Activated T-cell treated with anti-CD3 and anti-CD28 coated beads, Interleukin-2, amount 50 U/mL, for 4 hours (primary cell): Measurements from ENCODE around the gene GUCY2C. TPM values are rescaled to one million over a fixed set of nuclear protein-coding genes. Genes with fewer than 3 reads are reported as not detected.
"Not testable (repeated sequence)": the region's sequence is repeated elsewhere in the genome, so short reads cannot be mapped to it uniquely, and the experiment has no call there.

Experiments used
- ATAC-seq, 2 donors: fragments of 200-7000 bp; cut with Tn5 transposase; one replicate each; pipeline ENCODE4 v1.10.0; 2021
- DNase-seq: peaks from one replicate; pipeline ENCODE4 v3.0.0-alpha.2; 2020
- H3K27me3 Mint-ChIP-seq: one replicate; pipeline ENCODE4 v1.8.0; 2021; ENCODE audit warnings: low read depth, mixed read lengths
- H3K36me3 Mint-ChIP-seq: one replicate; pipeline ENCODE4 v1.8.0; 2022; ENCODE audit warnings: mixed read lengths; ENCODE audit not compliant: insufficient read depth
- H3K4me1 Mint-ChIP-seq: one replicate; pipeline ENCODE4 v1.8.0; 2021; ENCODE audit warnings: low read depth, mixed read lengths
- H3K4me3 Mint-ChIP-seq: one replicate; pipeline ENCODE4 v1.8.0; 2021; ENCODE audit warnings: mild to moderate bottlenecking, moderate library complexity, mixed read lengths
- H3K9me3 Mint-ChIP-seq: one replicate; pipeline ENCODE4 v1.8.0; 2021; ENCODE audit warnings: mixed read lengths
- total RNA-seq, 3 donors: library from RNA; stranded (reverse); gene quantifications; one replicate each; pipeline ENCODE4 v1.2.1, GENCODE V29; 2021

GUCY2C gene
- not detected for total RNA-seq

DNA sequence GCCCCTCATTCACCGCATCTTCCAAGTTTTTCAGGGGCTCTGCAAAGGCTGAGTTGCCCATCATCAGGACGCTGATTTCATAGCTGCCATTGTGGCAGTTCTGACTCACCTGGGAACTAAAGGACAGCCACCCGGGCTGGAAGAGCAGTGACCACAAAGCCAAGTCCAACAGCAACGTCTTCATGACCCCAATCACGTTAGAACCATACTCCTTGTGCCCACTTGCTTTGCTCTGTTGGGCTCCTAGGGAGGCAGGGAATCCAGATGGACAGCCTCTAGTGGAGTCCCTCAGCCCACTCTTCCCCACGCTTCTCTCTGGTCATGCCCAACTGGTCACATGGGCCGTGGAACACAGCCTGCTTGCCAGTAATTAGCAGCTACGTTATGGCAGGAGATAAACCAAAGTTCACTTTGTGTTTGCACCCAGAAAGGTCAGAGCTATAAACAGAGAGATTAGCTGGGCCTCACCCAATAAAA is at the start of gene GUCY2C:
Gene GUCY2C (minus strand): TSS at position 335 of the 477 bp plus-strand sequence. CDS start 151 bp downstream, at position 184.
- H3K36me3 Mint-ChIP-seq = no peaks in the 10 kb centered on the region
- DNase-seq = no peak
- no peaks in the 10 kb centered on the region for H3K4me1 Mint-ChIP-seq
- no peaks in the 10 kb centered on the region for H3K9me3 Mint-ChIP-seq
- no peak for ATAC-seq
- no peak within 1 kb of the TSS for H3K4me3 Mint-ChIP-seq
- peaks cover 20% of the 10 kb centered on the region for H3K27me3 Mint-ChIP-seq

DNA sequence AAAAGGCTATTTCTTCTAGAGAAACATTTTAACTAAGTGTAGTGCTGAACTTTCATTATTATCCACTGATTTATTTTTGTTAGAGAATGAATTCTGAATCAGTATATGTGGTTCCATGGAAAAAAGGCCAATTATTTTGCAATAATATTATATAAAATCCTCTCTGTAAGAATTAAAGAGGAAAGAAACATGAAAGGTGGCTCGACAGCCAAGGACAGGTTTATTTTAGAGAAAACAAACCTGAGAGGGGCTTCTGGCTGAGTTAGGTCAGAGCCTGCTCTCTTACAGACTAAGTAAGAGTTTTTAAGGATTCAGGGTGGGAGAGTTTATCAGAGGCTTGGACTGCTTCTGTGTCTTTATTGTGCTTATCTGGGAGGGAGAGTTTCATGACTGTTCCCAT is 46.7 kb upstream of the GUCY2C start:
- Mint-ChIP-seq H3K4me1 (peaks cover 2% of the 10 kb centered on the region), H3K4me3 (no peak overlapping the region), H3K9me3 (peaks cover 12% of the 10 kb centered on the region), H3K36me3 (peaks cover 28% of the 10 kb centered on the region), H3K27me3 (no peaks in the 10 kb centered on the region)
- ATAC-seq (no peak), DNase-seq (no peak)

GRCh38 chr12:14741942-14742341 is 45.5 kb upstream of the GUCY2C start:
- Mint-ChIP-seq H3K4me1 (no peaks in the 10 kb centered on the region), H3K4me3 (no peak overlapping the region), H3K27me3 (no peaks in the 10 kb centered on the region), H3K9me3 (peaks cover 9% of the 10 kb centered on the region), H3K36me3 (peaks cover 23% of the 10 kb centered on the region)
- no peak for DNase-seq
- no peak for ATAC-seq

DNA sequence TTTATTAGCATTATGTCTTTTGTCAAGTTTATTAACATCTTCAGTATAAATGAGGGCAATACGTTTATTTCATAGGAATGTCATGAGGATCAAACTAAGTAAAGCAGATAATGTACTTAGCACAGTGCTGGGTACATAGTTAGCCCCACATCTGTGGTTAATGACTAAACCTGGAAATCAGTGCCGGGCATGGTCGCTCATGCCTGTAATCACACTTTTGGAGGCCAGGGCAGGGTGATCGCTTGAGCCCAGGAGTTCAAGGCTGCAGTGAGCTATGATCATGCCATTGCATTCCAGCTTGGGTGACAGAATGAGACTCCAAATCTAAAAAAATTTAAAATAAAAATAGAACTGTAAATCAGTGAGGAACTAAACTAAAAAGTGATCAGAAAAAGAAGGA is 44.8 kb upstream of the GUCY2C start:
- Mint-ChIP-seq H3K4me3 (no peak overlapping the region), H3K27me3 (no peaks in the 10 kb centered on the region), H3K36me3 (peaks cover 18% of the 10 kb centered on the region), H3K4me1 (no peaks in the 10 kb centered on the region), H3K9me3 (peaks cover 6% of the 10 kb centered on the region)
- ATAC-seq (no peak), DNase-seq (no peak)

DNA sequence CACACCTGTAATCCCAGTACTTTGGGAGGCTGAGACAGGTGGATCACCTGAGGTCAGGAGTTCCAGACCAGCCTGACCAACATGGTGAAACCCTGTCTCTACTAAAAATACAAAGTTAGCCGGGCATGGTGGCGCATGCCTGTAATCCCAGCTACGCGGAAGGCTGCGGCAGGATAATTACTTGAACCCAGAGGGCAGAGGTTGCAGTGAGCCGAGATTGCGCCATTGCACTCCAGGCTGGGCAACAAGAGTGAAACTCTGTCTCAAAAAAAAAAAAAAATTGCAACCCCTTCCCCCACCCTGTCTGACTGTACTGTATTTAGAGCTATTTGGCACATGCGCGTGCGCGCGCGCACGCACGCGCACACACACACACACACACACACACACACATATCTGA is 40.0 kb upstream of the GUCY2C start:
- not testable (repeated sequence) for DNase-seq, H3K4me3 Mint-ChIP-seq, H3K27me3 Mint-ChIP-seq, H3K36me3 Mint-ChIP-seq, ATAC-seq, H3K4me1 Mint-ChIP-seq, H3K9me3 Mint-ChIP-seq

DNA sequence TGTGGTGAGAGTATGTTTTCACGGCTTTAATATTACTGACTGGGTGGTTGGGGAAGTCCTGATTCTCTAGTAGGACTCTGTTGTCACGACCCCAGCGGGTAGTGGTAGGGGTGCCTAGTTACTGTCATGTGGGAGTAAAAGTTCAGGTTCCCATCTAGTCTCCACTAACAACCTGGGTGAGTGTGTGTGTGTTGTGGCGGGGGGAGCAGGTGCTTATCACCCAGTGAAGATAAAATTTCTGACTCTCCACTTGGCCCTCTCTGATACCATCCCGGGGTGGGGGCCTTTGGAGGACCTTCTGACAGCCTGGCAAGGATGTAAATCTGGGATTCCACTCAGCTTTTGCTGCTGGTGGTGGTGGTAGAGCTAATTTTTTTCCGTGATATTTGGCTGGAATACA is 35.4 kb upstream of the GUCY2C start:
- peaks cover 9% of the 10 kb centered on the region for H3K27me3 Mint-ChIP-seq
- DNase-seq = no peak
- peaks cover 1% of the 10 kb centered on the region for H3K36me3 Mint-ChIP-seq
- no peak for ATAC-seq
- peaks cover 15% of the 10 kb centered on the region for H3K9me3 Mint-ChIP-seq
- no peaks in the 10 kb centered on the region for H3K4me1 Mint-ChIP-seq
- H3K4me3 Mint-ChIP-seq = no peak overlapping the region

- H3K9me3 Mint-ChIP-seq = peaks cover 20% of the 10 kb centered on the region
- no peak for ATAC-seq
- no peak for DNase-seq
- H3K36me3 Mint-ChIP-seq = peaks cover 1% of the 10 kb centered on the region
- H3K4me1 Mint-ChIP-seq = no peaks in the 10 kb centered on the region
- no peak overlapping the region for H3K4me3 Mint-ChIP-seq
- H3K27me3 Mint-ChIP-seq = peaks cover 9% of the 10 kb centered on the region
These were observed 33.2 kb upstream of the GUCY2C start for GRCh38 chr12:14729586-14729985.

- Mint-ChIP-seq H3K4me3 (no peak overlapping the region), H3K4me1 (no peaks in the 10 kb centered on the region), H3K36me3 (no peaks in the 10 kb centered on the region), H3K27me3 (peaks cover 13% of the 10 kb centered on the region), H3K9me3 (peaks cover 5% of the 10 kb centered on the region)
- ATAC-seq (peak; percentile 57 to 65), DNase-seq (peak; percentile 49)
These were observed 27.4 kb upstream of the GUCY2C start for GRCh38 chr12:14723763-14724162.

DNA sequence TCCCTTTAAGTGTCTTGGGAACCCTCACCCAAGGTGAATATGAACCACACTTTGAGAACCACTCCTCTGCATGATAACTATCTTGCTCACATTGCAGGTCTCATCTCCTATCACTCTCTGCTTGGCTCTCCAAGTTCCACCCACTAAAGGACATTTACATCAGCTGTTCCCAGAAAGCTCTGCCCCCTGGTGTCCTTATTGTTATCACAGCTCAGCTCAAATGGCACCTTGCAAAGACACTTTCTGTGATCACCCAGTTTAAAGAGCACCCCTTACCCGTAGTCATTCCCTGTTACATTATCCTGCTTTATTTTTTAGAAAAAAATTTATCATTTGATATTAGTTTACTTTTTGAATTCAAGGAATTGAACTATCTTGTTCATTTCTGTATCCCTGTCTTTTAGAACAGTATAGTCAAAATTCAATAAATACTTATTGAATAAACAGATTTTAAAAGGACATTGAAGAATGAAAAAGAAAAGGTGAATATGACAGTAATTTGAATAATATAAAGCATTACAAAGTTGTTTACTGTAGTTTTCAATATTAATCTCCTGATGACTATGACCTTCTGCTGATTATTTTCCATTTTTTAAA is 20.5 kb upstream of the GUCY2C start:
- ATAC-seq (peak in 1 of 2 donors; percentile 62), DNase-seq (peak; percentile 27)
- no peaks in the 10 kb centered on the region for H3K36me3 Mint-ChIP-seq
- no peaks in the 10 kb centered on the region for H3K4me1 Mint-ChIP-seq
- H3K4me3 Mint-ChIP-seq = no peak overlapping the region
- peaks cover 9% of the 10 kb centered on the region for H3K27me3 Mint-ChIP-seq
- no peaks in the 10 kb centered on the region for H3K9me3 Mint-ChIP-seq

DNA sequence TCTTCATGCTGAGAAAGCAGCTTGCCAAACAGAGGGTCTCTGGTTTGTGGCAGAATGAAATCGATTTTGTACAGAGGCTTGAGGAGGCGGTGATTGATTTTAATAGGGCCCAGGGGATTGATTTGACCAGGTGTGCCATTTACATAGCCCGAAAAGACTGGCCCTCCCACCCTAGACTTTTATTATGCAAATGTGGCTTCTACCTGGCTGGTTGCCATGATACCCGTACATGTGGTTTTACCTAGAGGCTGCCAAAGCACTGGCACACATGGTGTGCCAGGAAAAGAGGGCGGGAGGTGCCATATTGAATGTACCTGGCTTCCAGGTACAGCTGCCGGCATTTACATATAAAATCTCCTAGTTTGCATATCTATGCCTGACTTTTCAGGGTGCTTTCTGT is 18.0 kb upstream of the GUCY2C start:
- no peak for ATAC-seq
- Mint-ChIP-seq H3K27me3 (peaks cover 15% of the 10 kb centered on the region), H3K4me1 (peaks cover 3% of the 10 kb centered on the region), H3K4me3 (no peak overlapping the region), H3K36me3 (no peaks in the 10 kb centered on the region), H3K9me3 (no peaks in the 10 kb centered on the region)
- no peak for DNase-seq

DNA sequence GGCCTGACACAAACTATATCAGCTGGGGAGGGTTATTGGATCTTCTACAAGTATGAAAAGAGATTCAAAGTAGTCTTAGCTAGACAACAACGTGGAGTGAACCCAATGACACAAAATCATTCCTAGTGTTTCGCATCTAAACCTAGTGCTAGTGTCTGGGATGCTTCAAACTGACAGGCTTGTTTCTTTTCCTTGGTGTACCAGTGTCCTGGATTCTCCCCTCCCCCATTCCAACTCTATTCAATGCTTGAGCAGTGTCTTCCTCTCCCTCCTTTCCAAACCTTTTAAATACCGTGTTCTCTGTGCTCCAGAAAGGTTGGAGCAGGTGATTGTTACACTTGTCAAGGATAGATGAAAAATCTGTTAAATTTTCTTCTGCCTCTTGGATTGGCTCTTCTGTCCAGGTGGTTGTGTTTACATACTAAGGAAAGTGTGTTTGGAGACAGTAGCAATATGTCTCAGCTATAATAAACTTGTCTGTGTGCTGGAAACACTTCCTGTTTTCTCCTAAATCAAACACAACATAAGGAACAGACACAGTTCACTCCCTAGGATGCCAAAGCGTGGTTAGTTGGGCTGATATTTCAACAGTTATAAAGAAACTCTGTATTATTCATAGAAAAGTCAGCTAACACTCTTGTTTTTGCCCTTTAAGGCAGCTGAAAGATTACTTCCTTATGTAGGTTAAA is 14.4 kb upstream of the GUCY2C start:
- no peak overlapping the region for H3K4me3 Mint-ChIP-seq
- H3K4me1 Mint-ChIP-seq = peaks cover 3% of the 10 kb centered on the region
- ATAC-seq (no peak), DNase-seq (no peak)
- H3K36me3 Mint-ChIP-seq = no peaks in the 10 kb centered on the region
- peaks cover 26% of the 10 kb centered on the region for H3K27me3 Mint-ChIP-seq
- H3K9me3 Mint-ChIP-seq = no peaks in the 10 kb centered on the region

GRCh38 chr12:14701809-14702568 is 5.6 kb upstream of the GUCY2C start:
- ATAC-seq = no peak
- no peak for DNase-seq
- H3K36me3 Mint-ChIP-seq = no peaks in the 10 kb centered on the region
- H3K4me3 Mint-ChIP-seq = no peak overlapping the region
- peaks cover 7% of the 10 kb centered on the region for H3K27me3 Mint-ChIP-seq
- no peaks in the 10 kb centered on the region for H3K4me1 Mint-ChIP-seq
- no peaks in the 10 kb centered on the region for H3K9me3 Mint-ChIP-seq

- H3K9me3 Mint-ChIP-seq = no peaks in the 10 kb centered on the region
- ATAC-seq (no peak), DNase-seq (no peak)
- no peaks in the 10 kb centered on the region for H3K36me3 Mint-ChIP-seq
- no peak overlapping the region for H3K4me3 Mint-ChIP-seq
- H3K4me1 Mint-ChIP-seq = no peaks in the 10 kb centered on the region
- H3K27me3 Mint-ChIP-seq = peaks cover 8% of the 10 kb centered on the region
These were observed 4.5 kb upstream of the GUCY2C start for GRCh38 chr12:14700935-14701334.

DNA sequence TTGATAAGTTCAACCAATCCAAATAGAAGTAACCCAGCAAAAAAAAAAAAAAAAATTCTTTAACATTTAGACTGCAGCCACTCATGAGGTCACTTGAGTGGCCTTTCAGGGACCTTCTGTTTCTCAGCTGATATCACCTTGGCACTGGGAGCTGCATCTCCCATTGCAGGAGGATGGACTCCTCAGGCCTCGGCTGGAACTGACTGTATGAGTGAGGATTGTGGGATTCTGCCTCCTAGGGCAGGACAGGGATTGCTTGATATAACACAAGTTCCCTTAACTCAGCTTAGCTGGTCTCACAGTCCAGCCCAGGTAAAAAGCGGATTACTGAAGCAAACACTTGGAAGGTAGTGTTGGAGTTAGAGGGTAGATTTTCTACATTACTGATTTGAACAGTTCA is 3.5 kb upstream of the GUCY2C start:
- Mint-ChIP-seq H3K4me3 (no peak overlapping the region), H3K9me3 (no peaks in the 10 kb centered on the region), H3K4me1 (no peaks in the 10 kb centered on the region), H3K27me3 (peaks cover 10% of the 10 kb centered on the region), H3K36me3 (no peaks in the 10 kb centered on the region)
- ATAC-seq = no peak
- DNase-seq = no peak

DNA sequence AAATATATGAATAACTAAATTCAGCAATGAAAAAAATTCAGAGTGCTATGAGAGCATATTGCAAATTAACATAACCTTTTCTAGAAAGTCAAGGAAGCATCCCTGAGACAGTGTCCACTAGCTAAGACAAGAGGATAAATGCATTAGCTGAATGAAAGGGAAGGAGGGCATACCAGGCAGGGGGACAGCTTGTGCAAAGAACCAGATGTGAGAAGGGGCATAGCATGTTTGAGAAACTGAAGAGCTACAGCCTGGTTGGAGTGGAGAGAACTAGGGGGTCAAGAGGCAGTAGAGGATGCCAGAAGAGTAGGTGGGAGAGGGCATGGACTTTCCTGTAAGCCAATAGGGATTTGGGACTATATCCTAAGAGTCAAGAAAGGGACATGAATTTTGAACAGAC is 2.2 kb upstream of the GUCY2C start:
- Mint-ChIP-seq H3K36me3 (no peaks in the 10 kb centered on the region), H3K27me3 (peaks cover 16% of the 10 kb centered on the region), H3K9me3 (no peaks in the 10 kb centered on the region), H3K4me3 (no peak overlapping the region), H3K4me1 (no peaks in the 10 kb centered on the region)
- no peak for ATAC-seq
- DNase-seq = no peak
